GM23338 (cell line): ENCODE measurements around the gene NET1. TPM values are rescaled to one million over a fixed set of nuclear protein-coding genes. Genes with fewer than 3 reads are reported as not detected.

Experiments used
- ATAC-seq: fragments of 200-7000 bp; cut with Tn5 transposase; 3 replicates; pipeline ENCODE4 v1.9.1; 2020
- DNase-seq: peaks from one replicate; pipeline ENCODE4 v3.0.0-alpha.2; 2015; ENCODE audit warnings: low spot score
- H2AFZ ChIP-seq: fragments of 200-600 bp; sonication (generic); 2 replicates; pipeline ENCODE4 v1.8.0; 2016; ENCODE audit warnings: antibody characterized with exemption, mild to moderate bottlenecking, moderate library complexity
- H3F3A ChIP-seq: fragments of 200-600 bp; sonication (generic); replicated peaks from 2 replicates; pipeline ENCODE4 v1.8.0; 2017; ENCODE audit warnings: antibody characterized with exemption, mixed run types, low read depth
- H3K27ac ChIP-seq: fragments of 200-600 bp; sonication (generic); 2 replicates; pipeline ENCODE4 v1.6.1; 2016; ENCODE audit warnings: low read depth
- H3K27me3 ChIP-seq: fragments of 200-600 bp; sonication (generic); 2 replicates; pipeline ENCODE4 v1.8.0; 2016; ENCODE audit warnings: mild to moderate bottlenecking, mixed run types, moderate library complexity; ENCODE audit not compliant: insufficient read depth
- H3K36me3 ChIP-seq: fragments of 200-600 bp; sonication (generic); 2 replicates; pipeline ENCODE4 v1.8.0; 2016; ENCODE audit warnings: mild to moderate bottlenecking; ENCODE audit not compliant: insufficient read depth
- H3K4me1 ChIP-seq: fragments of 200-600 bp; sonication (generic); 2 replicates; pipeline ENCODE4 v1.8.0; 2016; ENCODE audit warnings: mild to moderate bottlenecking, moderate library complexity; ENCODE audit not compliant: insufficient read depth
- H3K4me2 ChIP-seq: fragments of 200-600 bp; sonication (generic); 2 replicates; pipeline ENCODE4 v1.7.1; 2017; ENCODE audit warnings: mixed run types
- H3K4me3 ChIP-seq: fragments of 200-600 bp; sonication (generic); 2 replicates; pipeline ENCODE4 v1.6.1; 2016; ENCODE audit warnings: mixed run types
- H3K79me2 ChIP-seq: fragments of 200-600 bp; sonication (generic); replicated peaks from 2 replicates; pipeline ENCODE4 v1.8.0; 2017; ENCODE audit warnings: mild to moderate bottlenecking; ENCODE audit not compliant: insufficient read depth
- H3K9me2 ChIP-seq: fragments of 200-600 bp; sonication (generic); 2 replicates; pipeline ENCODE4 v1.8.0; 2017; ENCODE audit not compliant: insufficient read depth
- H4K20me1 ChIP-seq: fragments of 200-600 bp; sonication (generic); replicated peaks from 2 replicates; pipeline ENCODE4 v1.8.0; 2017; ENCODE audit warnings: mild to moderate bottlenecking; ENCODE audit not compliant: insufficient read depth
- H3K27ac Mint-ChIP-seq: 2 replicates; pipeline ENCODE4 v1.8.0; 2020; ENCODE audit warnings: inconsistent platforms, mild to moderate bottlenecking, moderate library complexity, mixed read lengths
- H3K27me3 Mint-ChIP-seq: 3 replicates; pipeline ENCODE4 v1.8.0; 2022; ENCODE audit warnings: low read depth, mild to moderate bottlenecking, moderate library complexity, mixed read lengths, inconsistent platforms; ENCODE audit not compliant: insufficient read depth, poor library complexity
- H3K36me3 Mint-ChIP-seq: 3 replicates; pipeline ENCODE4 v1.8.0; 2021; ENCODE audit warnings: low read depth, mild to moderate bottlenecking, inconsistent platforms, moderate library complexity, mixed read lengths
- H3K4me1 Mint-ChIP-seq: 3 replicates; pipeline ENCODE4 v1.8.0; 2020; ENCODE audit warnings: mild to moderate bottlenecking, inconsistent platforms, mixed read lengths
- H3K4me3 Mint-ChIP-seq: 3 replicates; pipeline ENCODE4 v1.8.0; 2021; ENCODE audit warnings: moderate library complexity, mild to moderate bottlenecking, inconsistent platforms, mixed read lengths
- H3K9me3 Mint-ChIP-seq: 3 replicates; pipeline ENCODE4 v1.8.0; 2020; ENCODE audit warnings: moderate library complexity, mild to moderate bottlenecking, inconsistent platforms, mixed read lengths
- CREB1 ChIP-seq: fragments of 250-450 bp; sonication (Bioruptor Pico); IDR thresholded peaks from 2 replicates; pipeline ENCODE4 v1.5.0; 2020; ENCODE audit warnings: low read depth, mild to moderate bottlenecking, moderate library complexity
- ETS1 ChIP-seq: IDR thresholded peaks from 2 replicates; pipeline ENCODE4 v1.6.1; 2016; ENCODE audit warnings: antibody characterized with exemption
- EZH2 ChIP-seq: fragments of 200-600 bp; sonication (generic); IDR thresholded peaks from one replicate; pipeline ENCODE4 v1.8.0; 2017; ENCODE audit warnings: antibody characterized with exemption, mild to moderate bottlenecking, low read depth; ENCODE audit not compliant: unreplicated experiment
- EZH2phosphoT487 ChIP-seq: fragments of 200-600 bp; sonication (generic); IDR thresholded peaks from one replicate; pipeline ENCODE4 v1.8.1; 2018; ENCODE audit warnings: antibody characterized with exemption; ENCODE audit not compliant: unreplicated experiment
- JUNB ChIP-seq: IDR thresholded peaks from one replicate; pipeline ENCODE4 v1.6.1; 2016; ENCODE audit warnings: antibody characterized with exemption; ENCODE audit not compliant: unreplicated experiment
- NANOG ChIP-seq: IDR thresholded peaks from 2 replicates; pipeline ENCODE4 v1.6.1; 2016; ENCODE audit warnings: antibody characterized with exemption, borderline replicate concordance
- POLR2AphosphoS5 ChIP-seq: IDR thresholded peaks from 2 replicates; pipeline ENCODE4 v1.6.1; 2016; ENCODE audit warnings: antibody characterized with exemption, low read depth
- REST ChIP-seq: IDR thresholded peaks from one replicate; pipeline ENCODE4 v1.6.1; 2018; ENCODE audit warnings: antibody characterized with exemption; ENCODE audit not compliant: unreplicated experiment
- STAT1 ChIP-seq: IDR thresholded peaks from one replicate; pipeline ENCODE4 v1.6.1; 2016; ENCODE audit warnings: antibody characterized with exemption; ENCODE audit not compliant: unreplicated experiment
- ZNF114 ChIP-seq: fragments of 250-450 bp; sonication (Bioruptor Pico); IDR thresholded peaks from 2 replicates; pipeline ENCODE4 v1.5.0; 2020; ENCODE audit warnings: mild to moderate bottlenecking, moderate library complexity
- polyA plus RNA-seq: library from polyadenylated mRNA; unstranded; fragments of >200 nt; fragmentation: Nextera tagmentation; extraction: Ambion mirVana; gene quantifications from 2 replicates; pipeline ENCODE4 v1.2.1, GENCODE V29; 2016
- total RNA-seq: library from RNA; depleted of rRNA; stranded (reverse); fragments of >200 nt; shearing (Covaris generic); gene quantifications from 2 replicates; pipeline ENCODE4 v1.2.3, GENCODE V29; 2014
- TF ChIP-seq, protein P1 (sequence below): fragments of 250-450 bp; sonication (Bioruptor Pico); IDR thresholded peaks from 2 replicates; pipeline ENCODE4 v1.5.0; 2020; ENCODE audit warnings: mild to moderate bottlenecking, moderate library complexity

The NET1 gene
- total and polyA plus RNA-seq, 2 experiments from 2014 or later = 47.9 to 93.9 TPM

GRCh38 chr10:5448333-5449001 lies 36.1 kb downstream of the NET1 start (continued):
- no peak for TF ChIP-seq ETS1
- TF ChIP-seq, protein P1, sequence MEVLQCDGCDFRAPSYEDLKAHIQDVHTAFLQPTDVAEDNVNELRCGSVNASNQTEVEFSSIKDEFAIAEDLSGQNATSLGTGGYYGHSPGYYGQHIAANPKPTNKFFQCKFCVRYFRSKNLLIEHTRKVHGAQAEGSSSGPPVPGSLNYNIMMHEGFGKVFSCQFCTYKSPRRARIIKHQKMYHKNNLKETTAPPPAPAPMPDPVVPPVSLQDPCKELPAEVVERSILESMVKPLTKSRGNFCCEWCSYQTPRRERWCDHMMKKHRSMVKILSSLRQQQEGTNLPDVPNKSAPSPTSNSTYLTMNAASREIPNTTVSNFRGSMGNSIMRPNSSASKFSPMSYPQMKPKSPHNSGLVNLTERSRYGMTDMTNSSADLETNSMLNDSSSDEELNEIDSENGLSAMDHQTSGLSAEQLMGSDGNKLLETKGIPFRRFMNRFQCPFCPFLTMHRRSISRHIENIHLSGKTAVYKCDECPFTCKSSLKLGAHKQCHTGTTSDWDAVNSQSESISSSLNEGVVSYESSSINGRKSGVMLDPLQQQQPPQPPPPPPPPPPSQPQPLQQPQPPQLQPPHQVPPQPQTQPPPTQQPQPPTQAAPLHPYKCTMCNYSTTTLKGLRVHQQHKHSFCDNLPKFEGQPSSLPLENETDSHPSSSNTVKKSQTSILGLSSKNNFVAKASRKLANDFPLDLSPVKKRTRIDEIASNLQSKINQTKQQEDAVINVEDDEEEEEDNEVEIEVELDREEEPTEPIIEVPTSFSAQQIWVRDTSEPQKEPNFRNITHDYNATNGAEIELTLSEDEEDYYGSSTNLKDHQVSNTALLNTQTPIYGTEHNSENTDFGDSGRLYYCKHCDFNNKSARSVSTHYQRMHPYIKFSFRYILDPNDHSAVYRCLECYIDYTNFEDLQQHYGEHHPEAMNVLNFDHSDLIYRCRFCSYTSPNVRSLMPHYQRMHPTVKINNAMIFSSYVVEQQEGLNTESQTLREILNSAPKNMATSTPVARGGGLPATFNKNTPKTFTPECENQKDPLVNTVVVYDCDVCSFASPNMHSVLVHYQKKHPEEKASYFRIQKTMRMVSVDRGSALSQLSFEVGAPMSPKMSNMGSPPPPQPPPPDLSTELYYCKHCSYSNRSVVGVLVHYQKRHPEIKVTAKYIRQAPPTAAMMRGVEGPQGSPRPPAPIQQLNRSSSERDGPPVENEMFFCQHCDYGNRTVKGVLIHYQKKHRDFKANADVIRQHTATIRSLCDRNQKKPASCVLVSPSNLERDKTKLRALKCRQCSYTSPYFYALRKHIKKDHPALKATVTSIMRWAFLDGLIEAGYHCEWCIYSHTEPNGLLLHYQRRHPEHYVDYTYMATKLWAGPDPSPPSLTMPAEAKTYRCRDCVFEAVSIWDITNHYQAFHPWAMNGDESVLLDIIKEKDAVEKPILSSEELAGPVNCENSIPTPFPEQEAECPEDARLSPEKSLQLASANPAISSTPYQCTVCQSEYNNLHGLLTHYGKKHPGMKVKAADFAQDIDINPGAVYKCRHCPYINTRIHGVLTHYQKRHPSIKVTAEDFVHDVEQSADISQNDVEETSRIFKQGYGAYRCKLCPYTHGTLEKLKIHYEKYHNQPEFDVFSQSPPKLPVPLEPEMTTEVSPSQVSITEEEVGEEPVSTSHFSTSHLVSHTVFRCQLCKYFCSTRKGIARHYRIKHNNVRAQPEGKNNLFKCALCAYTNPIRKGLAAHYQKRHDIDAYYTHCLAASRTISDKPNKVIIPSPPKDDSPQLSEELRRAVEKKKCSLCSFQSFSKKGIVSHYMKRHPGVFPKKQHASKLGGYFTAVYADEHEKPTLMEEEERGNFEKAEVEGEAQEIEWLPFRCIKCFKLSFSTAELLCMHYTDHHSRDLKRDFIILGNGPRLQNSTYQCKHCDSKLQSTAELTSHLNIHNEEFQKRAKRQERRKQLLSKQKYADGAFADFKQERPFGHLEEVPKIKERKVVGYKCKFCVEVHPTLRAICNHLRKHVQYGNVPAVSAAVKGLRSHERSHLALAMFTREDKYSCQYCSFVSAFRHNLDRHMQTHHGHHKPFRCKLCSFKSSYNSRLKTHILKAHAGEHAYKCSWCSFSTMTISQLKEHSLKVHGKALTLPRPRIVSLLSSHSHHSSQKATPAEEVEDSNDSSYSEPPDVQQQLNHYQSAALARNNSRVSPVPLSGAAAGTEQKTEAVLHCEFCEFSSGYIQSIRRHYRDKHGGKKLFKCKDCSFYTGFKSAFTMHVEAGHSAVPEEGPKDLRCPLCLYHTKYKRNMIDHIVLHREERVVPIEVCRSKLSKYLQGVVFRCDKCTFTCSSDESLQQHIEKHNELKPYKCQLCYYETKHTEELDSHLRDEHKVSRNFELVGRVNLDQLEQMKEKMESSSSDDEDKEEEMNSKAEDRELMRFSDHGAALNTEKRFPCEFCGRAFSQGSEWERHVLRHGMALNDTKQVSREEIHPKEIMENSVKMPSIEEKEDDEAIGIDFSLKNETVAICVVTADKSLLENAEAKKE (CRISPR knock-in tag) = no peak

- Histone ChIP-seq H3K79me2 (peaks cover 55% of the 10 kb centered on the region), H3K4me1 (peaks cover 38% of the 10 kb centered on the region), H3K4me3 (peak overlapping the region; percentile 55), H3K27ac (no peak overlapping the region; the same call in 1 of the 2 replicates), H4K20me1 (no peaks in the 10 kb centered on the region; the same call in 1 of the 2 replicates), H3K27me3 (no peaks in the 10 kb centered on the region), H2AFZ (no peak overlapping the region), H3K36me3 (peaks cover 22% of the 10 kb centered on the region), H3F3A (no peaks in the 10 kb centered on the region), H3K4me2 (peak overlapping the region; percentile 70), H3K9me2 (no peaks in the 10 kb centered on the region)
- Mint-ChIP-seq H3K4me1 (peaks cover 28% of the 10 kb centered on the region; the same call in 2 of the 3 replicates), H3K9me3 (no peaks in the 10 kb centered on the region), H3K36me3 (peaks cover 26% of the 10 kb centered on the region), H3K27ac (no peak overlapping the region), H3K27me3 (no peaks in the 10 kb centered on the region), H3K4me3 (peak overlapping the region; percentile 51)
- DNase-seq (no peak), ATAC-seq (no peak)
- TF ChIP-seq ZNF114 = no peak
- no peak for TF ChIP-seq NANOG
- no peak for TF ChIP-seq EZH2
- TF ChIP-seq STAT1 = no peak
- TF ChIP-seq JUNB = no peak
- TF ChIP-seq EZH2phosphoT487 = no peak
- TF ChIP-seq CREB1 (CRISPR knock-in tag) = no peak
- no peak for TF ChIP-seq POLR2AphosphoS5
- no peak for TF ChIP-seq REST
Measured at GRCh38 chr10:5449227-5449626, 36.9 kb downstream of the NET1 start.
